Upper lobe of left lung (tissue), 6 donors: ENCODE results near the gene ITSN1. TPM values are rescaled to one million over a fixed set of nuclear protein-coding genes. Genes with fewer than 3 reads are reported as not detected.

ENCODE experiments used
- ATAC-seq, 2 donors: fragments of 200-7000 bp; cut with Tn5 transposase; one replicate each; pipeline ENCODE4 v1.9.1; 2022; ENCODE audit warnings: mild to moderate bottlenecking in 2 of 2, moderate library complexity in 2 of 2; ENCODE audit not compliant: low FRiP score in 2 of 2
- DNase-seq, 2 donors: peaks; one replicate each; pipeline ENCODE4 v3.0.0-alpha.2; 2019 to 2020
- H3K27ac ChIP-seq, 4 donors: fragments of 200-600 bp; sonication (generic); one replicate each; pipeline ENCODE4 v1.5.1; 2016 to 2019
- H3K27me3 ChIP-seq, 4 donors: fragments of 200-600 bp; sonication (generic); one replicate each; pipeline ENCODE4 v1.5.1; 2017 to 2019
- H3K36me3 ChIP-seq, 4 donors: fragments of 200-600 bp; sonication (generic); one replicate each; pipeline ENCODE4 v1.5.1; 2016 to 2019
- H3K4me1 ChIP-seq, 4 donors: fragments of 200-600 bp; sonication (generic); one replicate each; pipeline ENCODE4 v1.5.1; 2018 to 2019
- H3K4me3 ChIP-seq, 4 donors: fragments of 200-600 bp; sonication (generic); one replicate each; pipeline ENCODE4 v1.5.1; 2017 to 2019; ENCODE audit warnings: mild to moderate bottlenecking in 2 of 4, moderate library complexity in 1 of 4
- H3K9me3 ChIP-seq, 4 donors: fragments of 200-600 bp; sonication (generic); one replicate each; pipeline ENCODE4 v1.5.1; 2018 to 2019
- CTCF ChIP-seq, 6 experiments: fragments of 450-650 bp in 4 of 6; fragments of 200-600 bp in 2 of 6; sonication (generic) in 2 of 6; IDR thresholded peaks; one replicate each; pipeline ENCODE4 v1.5.1; 2016 to 2019; ENCODE audit warnings: antibody characterized with exemption in 6 of 6
- EP300 ChIP-seq, 4 donors: sonication (generic); formaldehyde crosslinking; IDR thresholded peaks; one replicate each; pipeline ENCODE4 v1.5.1; 2017; ENCODE audit warnings: antibody characterized with exemption in 4 of 4, control low read depth in 2 of 4
- POLR2A ChIP-seq, 4 donors: fragments of 450-650 bp; IDR thresholded peaks; one replicate each; pipeline ENCODE4 v1.5.1; 2016 to 2017; ENCODE audit warnings: antibody characterized with exemption in 4 of 4, mild to moderate bottlenecking in 2 of 4
- POLR2AphosphoS5 ChIP-seq, 2 donors: sonication (generic); formaldehyde crosslinking; IDR thresholded peaks; one replicate each; pipeline ENCODE4 v1.5.1; 2017; ENCODE audit warnings: antibody characterized with exemption in 2 of 2
- WGBS, 2 donors: methylation state at CpG; one replicate each; pipeline ENCODE4 v1.1.5; 2017 to 2018; 5-methylcytosine and 5-hydroxymethylcytosine counted together
- total RNA-seq, 6 donors: library from RNA; depleted of rRNA in 4 of 6; stranded (reverse); fragments of >200 nt in 4 of 6; gene quantifications; one replicate each; pipeline versions ENCODE4 v1.1.0 to v1.2.1, GENCODE V29; 2016 to 2021
- donor health status: DM: no; HTN: no; CAD: no; lungs with moderate emphysema.
- donor health status: DM: no; HTN: yes; CAD: no; lungs with severe emphysema.

ITSN1 gene
- total RNA-seq, 6 donors from 2014 or later, result 19.3 to 103 (median 38.7) TPM

- 57% methylated on average over 5 of the region's 5 CpGs for WGBS, 2 donors
- no peak for DNase-seq
- TF ChIP-seq EP300 (IDR thresholded peaks at IDR 0.05) (no peak), CTCF (IDR thresholded peaks at IDR 0.05) (no peak), POLR2AphosphoS5 (IDR thresholded peaks at IDR 0.05) (no peak), POLR2A (IDR thresholded peaks at IDR 0.05) (no peak)
- H3K4me1 ChIP-seq, result no peaks in the 10 kb centered on the region
- no peaks in the 10 kb centered on the region for H3K9me3 ChIP-seq
- no peak overlapping the region for H3K27ac ChIP-seq
- no peaks in the 10 kb centered on the region for H3K36me3 ChIP-seq
- H3K27me3 ChIP-seq, result no peaks in the 10 kb centered on the region
- no peak for ATAC-seq
- H3K4me3 ChIP-seq, result no peak overlapping the region
Observed at GRCh38 chr21:33854604-33855003, 212.3 kb downstream of the ITSN1 start.

- H3K9me3 ChIP-seq, result no peaks in the 10 kb centered on the region
- H3K4me3 ChIP-seq, result no peak overlapping the region
- 90 to 95% methylated on average over 6 of the region's 6 CpGs for WGBS, 2 donors
- H3K36me3 ChIP-seq, result no peaks in the 10 kb centered on the region
- H3K27me3 ChIP-seq, result no peaks in the 10 kb centered on the region
- TF ChIP-seq CTCF (IDR thresholded peaks at IDR 0.05), result no peak
- no peak for DNase-seq
- no peaks in the 10 kb centered on the region for H3K4me1 ChIP-seq
- no peak overlapping the region for H3K27ac ChIP-seq
- no peak for ATAC-seq
Observed at GRCh38 chr21:33855190-33855589, 212.9 kb downstream of the ITSN1 start.

GRCh38 chr21:33856893-33857527 lies 214.7 kb downstream of the ITSN1 start:
- Histone ChIP-seq H3K36me3 (no peaks in the 10 kb centered on the region), H3K9me3 (no peaks in the 10 kb centered on the region), H3K4me3 (no peak overlapping the region), H3K27ac (no peak overlapping the region), H3K4me1 (no peaks in the 10 kb centered on the region), H3K27me3 (no peaks in the 10 kb centered on the region)
- TF ChIP-seq POLR2A (IDR thresholded peaks at IDR 0.05), result no peak
- TF ChIP-seq POLR2AphosphoS5 (IDR thresholded peaks at IDR 0.05), result no peak
- TF ChIP-seq CTCF (IDR thresholded peaks at IDR 0.05), result no peak
- no peak for TF ChIP-seq EP300 (IDR thresholded peaks at IDR 0.05)
- DNase-seq (no peak), ATAC-seq (no peak)
- 89 to 92% methylated on average over 9 to 17 of the region's 17 CpGs for WGBS, 2 donors

GRCh38 chr21:33857846-33858666 lies 215.8 kb downstream of the ITSN1 start:
- WGBS, 2 donors, result 80 to 84% methylated on average over 20 to 24 of the region's 25 CpGs
- no peaks in the 10 kb centered on the region for H3K9me3 ChIP-seq

More at GRCh38 chr21:33857846-33858666, 215.8 kb downstream of the ITSN1 start:
- DNase-seq (no peak), ATAC-seq (no peak)
- Histone ChIP-seq H3K4me1 (no peaks in the 10 kb centered on the region), H3K4me3 (no peak overlapping the region), H3K27ac (no peak overlapping the region), H3K36me3 (no peaks in the 10 kb centered on the region), H3K27me3 (no peaks in the 10 kb centered on the region)
- TF ChIP-seq POLR2AphosphoS5 (IDR thresholded peaks at IDR 0.05), result no peak
- no peak for TF ChIP-seq EP300 (IDR thresholded peaks at IDR 0.05)
- TF ChIP-seq CTCF (IDR thresholded peaks at IDR 0.05), result no peak
- TF ChIP-seq POLR2A (IDR thresholded peaks at IDR 0.05), result no peak
